Tibial artery (tissue), 4 donors: ENCODE results near the gene AQP2.

Source experiments
- DNase-seq, 2 donors: peaks; one replicate each; pipeline ENCODE4 v3.0.0-alpha.2; 2019
- H3K27ac ChIP-seq, 2 donors: fragments of 200-600 bp; sonication (generic) in 1 of 2; 1 replicate in 1 of 2; 2 replicates in 1 of 2; pipeline ENCODE4 v1.5.1; 2018 to 2019; ENCODE audit warnings: mild to moderate bottlenecking in 1 of 2
- H3K27me3 ChIP-seq, 2 donors: fragments of 200-600 bp; sonication (generic) in 1 of 2; one replicate each; pipeline versions ENCODE4 v1.5.1 to v1.6.0; 2016 to 2019
- H3K36me3 ChIP-seq, 3 donors: fragments of 200-600 bp; sonication (generic) in 2 of 3; one replicate each; pipeline ENCODE4 v1.5.1; 2016 to 2019; ENCODE audit warnings: mild to moderate bottlenecking in 2 of 3
- H3K4me1 ChIP-seq, 4 donors: fragments of 200-600 bp; sonication (generic) in 2 of 4; 1 replicate in 3 of 4; 2 replicates in 1 of 4; pipeline ENCODE4 v1.5.1; 2016 to 2019
- H3K4me3 ChIP-seq, 2 donors: fragments of 200-600 bp; sonication (generic) in 1 of 2; 1 replicate in 1 of 2; 2 replicates in 1 of 2; pipeline ENCODE4 v1.5.1; 2018 to 2019; ENCODE audit warnings: mild to moderate bottlenecking in 2 of 2
- H3K9me3 ChIP-seq, 3 donors: fragments of 200-600 bp; sonication (generic) in 1 of 3; one replicate each; pipeline ENCODE4 v1.5.1; 2016 to 2019
- intact Hi-C: fragments of 100-400 bp; cut with DNase I; formaldehyde crosslinking; loops from one replicate; pipeline ENCODE4 v1.15.0; 2023; ENCODE audit warnings: low total_unique reads
- TF ChIP-seq, protein P1 (sequence below), 2 experiments: fragments of 200-600 bp in 1 of 2; fragments of 450-650 bp in 1 of 2; IDR thresholded peaks; one replicate each; pipeline ENCODE4 v1.5.1; 2017 to 2019; ENCODE audit warnings: antibody characterized with exemption in 2 of 2, mild to moderate bottlenecking in 1 of 2, moderate library complexity in 1 of 2

The AQP2 gene

DNA sequence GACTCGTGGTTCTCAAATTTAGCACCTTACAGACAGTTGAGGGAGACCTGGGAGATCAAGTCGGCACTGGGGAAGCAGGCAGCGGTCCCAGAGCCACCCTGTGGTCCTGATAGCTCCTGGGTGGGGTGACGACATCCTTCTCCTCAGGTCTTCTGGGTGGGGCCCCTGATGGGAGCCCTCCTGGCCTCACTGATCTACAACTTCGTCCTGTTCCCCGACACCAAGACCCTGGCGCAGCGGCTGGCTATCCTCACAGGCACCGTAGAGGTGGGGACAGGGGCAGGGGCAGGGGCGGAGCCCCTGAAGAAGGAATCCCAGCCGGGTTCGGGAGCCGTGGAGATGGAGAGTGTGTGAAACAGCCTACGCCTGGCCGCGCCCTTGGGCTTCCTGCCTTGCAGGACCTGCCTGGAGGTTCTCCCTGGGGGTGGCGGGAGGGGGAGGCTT lies 24.8 kb downstream of the AQP2 start:
- TF ChIP-seq, protein P1, sequence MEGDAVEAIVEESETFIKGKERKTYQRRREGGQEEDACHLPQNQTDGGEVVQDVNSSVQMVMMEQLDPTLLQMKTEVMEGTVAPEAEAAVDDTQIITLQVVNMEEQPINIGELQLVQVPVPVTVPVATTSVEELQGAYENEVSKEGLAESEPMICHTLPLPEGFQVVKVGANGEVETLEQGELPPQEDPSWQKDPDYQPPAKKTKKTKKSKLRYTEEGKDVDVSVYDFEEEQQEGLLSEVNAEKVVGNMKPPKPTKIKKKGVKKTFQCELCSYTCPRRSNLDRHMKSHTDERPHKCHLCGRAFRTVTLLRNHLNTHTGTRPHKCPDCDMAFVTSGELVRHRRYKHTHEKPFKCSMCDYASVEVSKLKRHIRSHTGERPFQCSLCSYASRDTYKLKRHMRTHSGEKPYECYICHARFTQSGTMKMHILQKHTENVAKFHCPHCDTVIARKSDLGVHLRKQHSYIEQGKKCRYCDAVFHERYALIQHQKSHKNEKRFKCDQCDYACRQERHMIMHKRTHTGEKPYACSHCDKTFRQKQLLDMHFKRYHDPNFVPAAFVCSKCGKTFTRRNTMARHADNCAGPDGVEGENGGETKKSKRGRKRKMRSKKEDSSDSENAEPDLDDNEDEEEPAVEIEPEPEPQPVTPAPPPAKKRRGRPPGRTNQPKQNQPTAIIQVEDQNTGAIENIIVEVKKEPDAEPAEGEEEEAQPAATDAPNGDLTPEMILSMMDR (IDR thresholded peaks at IDR 0.05), result no peak
- Histone ChIP-seq H3K4me3 (no peak overlapping the region), H3K27ac (peak overlapping the region in 1 of 2 donors; percentile 0), H3K36me3 (no peaks in the 10 kb centered on the region), H3K4me1 (peaks cover 0 to 16% (median 12%) of the 10 kb centered on the region in 4 donors), H3K9me3 (no peaks in the 10 kb centered on the region), H3K27me3 (peaks cover 0 to 5% of the 10 kb centered on the region in 2 donors)
- DNase-seq, result peak in 1 of 2 donors; percentile 59
- intact Hi-C loops, result no loop called here

GRCh38 chr12:49976557-49976956 lies 26.0 kb downstream of the AQP2 start:
- H3K27ac ChIP-seq, result no peak overlapping the region
- TF ChIP-seq, protein P1 (IDR thresholded peaks at IDR 0.05), result no peak
- H3K4me3 ChIP-seq, result no peak overlapping the region
- H3K4me1 ChIP-seq, result peaks cover 0 to 16% (median 12%) of the 10 kb centered on the region in 4 donors
- intact Hi-C loops, result no loop called here
- DNase-seq, result peak in 1 of 2 donors; percentile 53
- no peaks in the 10 kb centered on the region for H3K36me3 ChIP-seq
- H3K9me3 ChIP-seq, result no peaks in the 10 kb centered on the region
- H3K27me3 ChIP-seq, result no peaks in the 10 kb centered on the region

GRCh38 chr12:49978125-49978524 lies 27.6 kb downstream of the AQP2 start:
- no peaks in the 10 kb centered on the region for H3K9me3 ChIP-seq
- H3K36me3 ChIP-seq, result no peaks in the 10 kb centered on the region
- no peaks in the 10 kb centered on the region for H3K27me3 ChIP-seq
- no peak for DNase-seq
- no peak overlapping the region for H3K4me3 ChIP-seq
- no peak overlapping the region for H3K27ac ChIP-seq
- intact Hi-C loops, result no loop called here
- TF ChIP-seq, protein P1 (IDR thresholded peaks at IDR 0.05), result no peak
- H3K4me1 ChIP-seq, result peaks cover 0 to 16% (median 12%) of the 10 kb centered on the region in 4 donors

DNA sequence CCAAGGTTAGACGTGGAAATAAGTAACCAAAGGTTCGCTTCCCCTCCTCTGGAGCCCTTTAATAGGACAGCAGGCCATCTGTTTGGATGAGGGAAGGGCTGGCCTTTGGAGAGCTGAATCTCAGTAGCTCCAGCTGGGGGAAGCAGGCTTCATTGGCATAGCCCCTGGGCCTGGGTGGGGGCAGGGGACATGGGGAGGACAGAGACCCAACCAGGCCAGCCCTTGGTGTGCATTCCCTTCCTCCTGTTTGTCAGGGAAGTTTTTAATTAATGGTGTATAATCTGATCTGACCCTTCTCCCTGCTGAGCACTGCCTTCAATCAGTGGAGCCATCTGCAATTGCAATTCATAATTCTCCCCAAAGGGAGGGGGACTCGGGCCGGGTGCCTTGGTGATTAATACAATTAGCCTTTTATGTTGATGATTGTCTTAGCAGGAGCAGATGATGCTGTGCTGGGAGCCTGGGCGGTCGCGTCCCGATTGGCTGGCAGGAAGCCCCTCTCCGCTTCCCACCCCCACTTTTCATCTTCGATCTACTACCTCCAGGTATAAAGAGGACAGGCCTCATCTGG lies 28.6 kb downstream of the AQP2 start:
- intact Hi-C loops, result no loop called here
- no peaks in the 10 kb centered on the region for H3K36me3 ChIP-seq
- peaks cover 0 to 21% (median 14%) of the 10 kb centered on the region in 4 donors for H3K4me1 ChIP-seq
- no peak overlapping the region for H3K4me3 ChIP-seq
- DNase-seq, result peak in 1 of 2 donors; percentile 40
- TF ChIP-seq, protein P1 (IDR thresholded peaks at IDR 0.05), result no peak
- H3K27me3 ChIP-seq, result no peaks in the 10 kb centered on the region
- H3K27ac ChIP-seq, result no peak overlapping the region
- H3K9me3 ChIP-seq, result no peaks in the 10 kb centered on the region

DNA sequence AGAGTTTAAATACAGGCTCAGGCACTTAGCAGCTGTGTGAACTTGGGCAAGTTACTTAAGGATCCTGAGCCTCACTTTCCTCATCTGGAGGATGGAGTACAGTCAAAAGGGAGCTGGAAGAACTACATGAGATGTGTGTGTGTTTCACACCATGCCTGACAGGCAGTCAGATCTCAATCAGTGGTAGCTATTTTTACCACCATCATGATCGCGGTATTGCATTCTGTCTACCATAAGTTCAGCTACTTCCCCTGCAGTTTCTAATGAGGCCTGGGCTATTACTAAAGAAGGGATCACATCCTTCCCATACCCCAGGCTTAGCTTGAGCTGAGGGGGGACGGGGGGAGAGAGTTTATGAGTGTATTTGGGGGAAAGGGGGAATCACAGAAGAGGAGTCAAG lies 29.3 kb downstream of the AQP2 start:
- no peaks in the 10 kb centered on the region for H3K9me3 ChIP-seq
- intact Hi-C loops, result no loop called here
- TF ChIP-seq, protein P1 (IDR thresholded peaks at IDR 0.05), result no peak

More for the DNA sequence above, 29.3 kb downstream of the AQP2 start:
- Histone ChIP-seq H3K4me1 (peaks cover 0 to 14% (median 9%) of the 10 kb centered on the region in 4 donors), H3K36me3 (no peaks in the 10 kb centered on the region), H3K27ac (no peak overlapping the region), H3K4me3 (no peak overlapping the region), H3K27me3 (no peaks in the 10 kb centered on the region)
- no peak for DNase-seq
